Fibroblast of the conjunctiva (primary cell): Measurements from ENCODE around the gene CDRT15.
"Not testable (repeated sequence)": the region's sequence is repeated elsewhere in the genome, so short reads cannot be mapped to it uniquely, and the experiment has no call there.

Experiments used
- DNase-seq: peaks from one replicate; pipeline ENCODE4 v3.0.0-alpha.2; 2010; ENCODE audit warnings: low read depth

CDRT15 gene

DNA sequence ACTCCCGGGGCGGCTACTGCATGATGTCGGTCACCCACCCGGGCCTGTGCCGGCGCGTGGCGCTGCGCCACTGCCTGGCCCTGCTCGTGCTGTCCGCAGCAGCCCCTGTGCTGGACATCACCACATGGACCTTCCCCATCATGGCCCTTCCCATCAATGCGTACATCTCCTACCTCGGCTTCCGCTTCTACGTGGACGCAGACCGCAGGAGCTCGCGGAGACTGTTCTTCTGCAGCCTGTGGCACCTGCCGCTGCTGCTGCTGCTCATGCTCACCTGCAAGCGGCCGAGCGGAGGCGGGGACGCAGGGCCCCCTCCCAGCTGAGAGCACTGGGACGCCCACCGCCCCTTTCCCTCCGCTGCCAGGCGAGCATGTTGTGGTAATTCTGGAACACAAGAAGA, 29.8 kb downstream of the CDRT15 start:
- no peak for DNase-seq

DNA sequence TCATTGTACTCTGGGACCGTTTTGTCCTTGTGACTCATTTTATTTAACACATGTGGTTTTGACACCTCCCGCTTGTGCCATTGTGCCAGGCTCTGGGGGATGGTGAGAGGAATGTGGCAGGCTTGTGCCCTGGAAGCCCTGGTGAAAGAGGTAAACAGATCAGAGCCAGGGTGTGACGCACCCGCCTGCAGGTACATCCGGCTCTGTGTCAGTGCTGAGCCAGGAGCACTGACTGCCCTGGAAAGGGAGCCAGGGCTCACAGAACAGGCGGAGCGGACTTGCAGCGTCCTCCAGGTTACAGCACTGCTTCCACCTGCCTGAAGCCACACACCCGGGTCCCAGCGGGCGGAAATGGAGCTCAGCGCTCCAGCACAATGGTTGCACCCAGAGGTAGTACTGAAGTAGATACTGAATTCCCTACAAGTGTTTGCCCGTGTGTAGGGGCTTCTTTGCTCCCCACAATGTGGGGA, 30.6 kb downstream of the CDRT15 start:
- no peak for DNase-seq

DNA sequence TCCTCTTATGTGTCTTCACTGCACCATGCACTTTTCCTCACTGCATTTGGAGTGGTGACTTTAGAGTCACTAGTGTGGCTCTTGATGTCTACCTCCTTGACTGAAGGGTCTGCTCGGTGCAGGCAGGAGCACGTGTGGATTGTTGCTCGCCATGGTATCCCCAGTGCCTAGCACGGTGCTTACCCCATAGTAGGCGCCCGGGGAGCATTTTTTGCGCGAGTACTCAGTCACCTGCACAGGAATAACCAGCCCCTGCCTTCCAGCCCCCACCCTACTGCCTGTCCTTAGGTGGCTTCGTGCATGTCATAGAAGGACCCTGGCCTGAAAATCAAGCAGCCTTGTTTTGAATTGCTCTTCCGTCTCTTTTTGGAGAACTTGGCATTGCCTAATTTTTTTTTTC, 31.3 kb downstream of the CDRT15 start:
- DNase-seq: no peak

DNA sequence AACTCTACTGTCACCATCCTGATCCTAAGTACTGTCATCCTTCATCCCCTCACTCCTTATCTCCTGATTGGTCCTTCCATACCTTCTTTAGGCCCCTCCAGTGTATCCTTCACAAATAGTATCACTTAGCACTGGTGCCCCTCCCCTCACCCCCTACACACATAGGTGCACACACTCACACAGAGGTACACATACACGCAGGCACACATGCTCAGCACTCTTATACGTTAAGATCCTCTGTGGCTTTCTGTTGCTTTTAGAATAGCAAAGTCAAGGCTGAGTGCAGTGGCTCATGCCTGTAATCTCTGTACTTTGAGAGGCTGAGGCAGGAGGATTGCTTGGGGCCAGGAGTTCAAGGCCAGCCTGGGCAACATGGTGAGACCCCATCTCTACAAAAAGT, 32.1 kb downstream of the CDRT15 start:
- DNase-seq: no peak

DNA sequence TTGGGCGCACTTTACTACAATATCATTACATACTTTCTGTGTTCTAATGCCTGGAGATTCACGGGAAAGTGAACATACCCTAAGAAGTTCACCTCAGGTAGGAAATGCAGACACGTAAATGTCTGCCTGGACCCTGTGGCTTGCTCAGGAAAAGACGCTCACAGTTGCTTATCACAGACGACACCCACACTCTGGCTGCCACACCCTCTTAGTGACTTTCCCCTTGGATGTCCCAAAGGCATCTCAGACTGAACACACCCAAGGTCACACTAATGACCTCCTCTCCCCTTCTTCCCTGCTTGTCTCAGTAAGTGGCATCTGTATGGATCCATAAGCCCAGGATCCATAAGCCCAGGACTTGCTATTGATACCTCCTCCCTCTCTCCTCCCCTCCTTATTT, 32.6 kb downstream of the CDRT15 start:
- DNase-seq: no peak

DNA sequence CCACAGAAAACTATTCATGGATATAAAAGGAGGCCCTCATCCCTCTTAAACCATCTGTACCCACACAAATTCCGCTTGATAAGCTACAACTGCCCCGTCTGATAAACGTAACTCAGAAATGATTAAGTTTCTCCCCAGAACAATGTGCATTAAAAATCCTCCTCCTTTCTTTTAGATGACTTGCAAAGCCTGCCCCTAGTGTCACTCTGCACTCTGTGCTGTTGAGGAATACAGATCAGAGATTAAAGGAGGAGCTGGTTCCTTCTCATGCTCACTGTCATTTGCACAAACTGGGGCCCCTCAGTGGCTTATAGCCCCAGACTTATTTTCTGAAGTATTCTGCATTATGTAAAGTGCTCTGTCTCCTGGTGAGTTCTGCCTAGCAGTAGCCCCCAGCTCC, 33.3 kb downstream of the CDRT15 start:
- DNase-seq: no peak

DNA sequence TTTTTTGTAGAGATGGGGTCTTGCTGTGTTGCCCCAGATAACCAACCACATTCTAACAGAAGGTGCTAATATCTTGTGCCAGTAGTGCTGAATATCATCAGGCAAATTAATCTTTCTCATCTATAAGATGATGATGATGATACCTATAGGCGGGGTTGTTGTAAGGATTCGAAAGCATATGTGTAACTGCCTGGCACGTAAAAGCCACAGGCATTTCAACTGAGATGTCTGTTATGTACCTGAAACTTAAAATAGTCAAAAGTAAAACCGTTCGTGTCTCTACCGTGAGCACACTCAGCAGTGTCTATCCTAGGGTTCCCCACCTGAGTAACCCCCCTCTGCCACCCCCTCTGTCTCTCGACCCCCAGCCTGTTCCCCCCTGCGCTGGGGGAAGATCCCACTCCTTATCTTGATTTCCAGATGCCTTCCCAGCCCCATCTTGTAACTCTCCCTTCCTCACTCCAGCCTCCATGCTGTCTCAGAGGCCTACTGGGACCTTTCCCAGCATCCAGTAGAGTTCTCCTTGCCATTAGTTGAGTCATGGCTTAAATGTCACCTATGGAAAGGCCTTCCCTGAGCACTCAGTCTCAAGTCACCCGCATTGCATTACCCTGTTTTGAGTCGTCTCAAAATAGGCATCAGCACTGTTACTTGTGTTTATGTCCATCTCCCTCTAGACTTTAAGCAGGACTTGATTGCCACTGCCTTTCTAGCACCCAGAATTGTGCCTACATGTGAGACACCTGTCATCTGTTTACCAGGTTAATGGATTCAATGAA, 34.1 kb downstream of the CDRT15 start:
- DNase-seq: no peak

DNA sequence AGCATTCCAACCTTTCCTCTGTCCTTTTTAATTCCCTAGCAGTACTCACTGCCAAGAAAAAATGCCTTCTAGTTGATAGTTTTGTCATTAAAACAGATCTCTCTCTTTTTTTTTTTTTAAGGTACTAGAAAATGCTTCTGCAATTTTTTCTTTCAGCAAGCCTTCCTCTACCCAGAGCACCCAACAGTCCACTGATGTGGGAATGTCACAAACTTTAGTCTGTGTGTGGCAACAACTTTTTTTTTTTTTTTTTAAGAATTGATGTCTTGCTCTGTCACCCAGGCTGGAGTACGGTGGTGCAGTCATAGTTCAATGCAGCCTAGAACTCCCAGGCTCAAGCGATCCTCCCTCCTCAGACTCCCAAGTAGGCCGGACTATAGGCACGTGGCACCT, 34.7 kb downstream of the CDRT15 start:
- DNase-seq: no peak

DNA sequence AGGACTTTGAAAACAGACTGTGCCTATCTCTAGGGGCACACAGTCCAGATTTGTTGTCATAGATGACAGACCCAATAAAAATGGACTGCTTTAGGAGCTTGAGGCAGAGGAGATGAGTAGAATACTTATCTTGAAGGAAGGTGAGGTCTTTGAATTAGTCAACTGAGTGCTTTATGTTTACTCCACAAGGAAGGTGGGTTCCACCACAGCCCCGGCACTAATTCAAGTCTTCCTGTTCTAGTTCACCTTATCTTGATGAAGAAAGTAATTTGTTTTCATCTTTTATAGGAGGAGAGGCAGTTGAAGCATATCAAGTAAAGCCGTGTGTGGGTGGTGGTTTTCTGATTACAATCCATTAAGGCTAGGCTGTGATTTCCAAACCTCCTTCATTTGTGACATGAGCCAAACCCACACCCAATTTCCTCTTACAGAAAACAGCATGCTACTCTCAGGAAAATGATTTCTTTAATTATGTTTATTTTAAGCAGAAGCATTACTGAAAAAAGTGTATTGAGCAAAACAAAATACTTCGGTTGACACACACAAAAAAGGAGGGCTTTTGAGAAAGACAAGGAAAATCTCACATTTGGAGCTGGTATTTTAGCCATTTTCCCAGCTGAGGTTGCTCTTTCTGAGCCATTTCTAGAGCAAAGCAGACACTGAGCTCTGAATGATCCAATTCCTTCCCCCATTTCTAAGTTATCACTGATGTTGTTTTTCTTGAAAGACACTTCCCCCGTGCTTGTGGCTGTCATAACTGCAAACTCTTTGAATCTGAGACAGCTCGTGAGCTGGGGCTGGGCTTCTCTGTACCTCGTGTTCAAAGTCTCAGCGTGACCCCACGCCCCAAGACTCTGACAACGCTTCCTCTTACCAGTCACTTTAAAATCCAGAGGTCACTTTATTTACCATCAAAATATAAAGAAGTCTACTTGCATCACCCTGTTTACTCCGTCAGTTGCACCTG, 35.4 kb downstream of the CDRT15 start:
- no peak for DNase-seq

DNA sequence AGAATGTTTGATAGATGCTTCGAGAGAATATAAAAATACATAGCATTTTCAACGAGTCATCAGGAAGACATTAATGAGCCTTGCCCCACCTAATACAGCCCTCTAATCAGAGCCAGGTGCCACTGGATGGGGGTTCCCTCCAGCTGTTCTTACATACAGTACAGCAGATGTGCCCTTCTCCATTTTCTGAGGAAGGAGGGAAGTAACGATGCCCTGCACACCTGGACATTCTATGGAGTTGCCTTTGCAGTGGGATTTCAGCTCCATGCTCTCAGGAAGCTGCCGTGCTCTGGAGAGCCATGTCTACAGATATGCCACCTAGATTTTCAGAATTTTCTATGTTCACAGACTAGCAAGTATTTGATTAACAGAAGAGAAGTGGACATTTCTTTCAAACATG, 36.3 kb downstream of the CDRT15 start:
- no peak for DNase-seq

DNA sequence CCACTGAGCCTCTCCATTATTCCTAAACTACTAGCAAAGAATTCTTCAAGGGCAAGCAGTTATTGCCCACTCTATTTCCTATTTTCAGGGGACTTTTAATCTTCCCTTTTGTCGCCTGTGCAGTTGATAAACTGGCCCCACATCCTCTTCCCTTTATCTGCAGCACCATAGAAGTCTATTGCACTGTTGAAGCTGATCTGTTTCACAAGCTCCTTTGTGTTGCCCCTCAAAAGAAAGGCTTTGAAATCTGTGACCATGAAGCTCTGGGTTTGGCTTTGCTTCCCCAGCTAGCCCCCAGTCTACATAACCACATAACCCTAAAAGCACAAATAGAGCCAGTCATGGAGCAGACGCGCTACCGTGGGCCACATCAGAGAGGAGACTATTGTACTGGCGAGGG, 37.1 kb downstream of the CDRT15 start:
- DNase-seq: no peak

DNA sequence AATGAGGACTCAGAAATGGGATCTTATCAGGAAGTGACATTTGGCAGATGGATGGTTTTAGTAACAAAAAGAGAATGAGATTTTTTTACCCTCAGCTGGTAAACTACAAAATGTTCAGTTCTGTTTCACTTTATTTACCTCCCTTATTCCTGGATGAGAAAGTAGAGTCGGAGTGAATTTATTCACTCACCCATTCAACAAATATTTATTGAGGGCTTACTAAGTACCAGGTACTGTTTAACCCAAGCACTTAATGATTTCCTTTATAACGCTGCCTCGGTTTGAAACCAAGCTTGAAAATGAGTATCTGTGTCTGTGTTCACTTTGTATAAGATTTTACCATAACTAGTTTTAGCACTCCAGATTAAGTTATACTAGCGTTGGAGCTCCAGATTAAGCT, 38.1 kb downstream of the CDRT15 start:
- DNase-seq: no peak

DNA sequence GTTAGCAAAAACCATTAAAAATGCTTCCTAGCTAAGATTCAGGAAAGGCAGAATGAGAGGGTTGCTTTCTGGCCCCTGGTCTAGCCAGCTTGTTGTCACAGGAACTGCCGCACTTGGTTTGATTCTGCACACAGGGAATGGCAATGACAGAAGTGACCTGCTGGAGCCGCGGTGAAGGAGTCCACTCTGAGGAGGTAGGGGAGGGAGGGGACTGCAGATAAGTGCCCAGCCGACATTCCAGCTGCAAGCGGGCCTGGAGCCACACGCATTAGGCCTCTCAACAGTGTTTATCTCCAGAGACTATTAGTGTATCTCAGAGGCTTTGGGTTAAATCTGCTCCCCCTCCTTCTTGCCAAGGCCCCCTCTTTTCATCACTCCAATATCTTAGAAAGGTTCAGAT, 38.6 kb downstream of the CDRT15 start:
- no peak for DNase-seq

DNA sequence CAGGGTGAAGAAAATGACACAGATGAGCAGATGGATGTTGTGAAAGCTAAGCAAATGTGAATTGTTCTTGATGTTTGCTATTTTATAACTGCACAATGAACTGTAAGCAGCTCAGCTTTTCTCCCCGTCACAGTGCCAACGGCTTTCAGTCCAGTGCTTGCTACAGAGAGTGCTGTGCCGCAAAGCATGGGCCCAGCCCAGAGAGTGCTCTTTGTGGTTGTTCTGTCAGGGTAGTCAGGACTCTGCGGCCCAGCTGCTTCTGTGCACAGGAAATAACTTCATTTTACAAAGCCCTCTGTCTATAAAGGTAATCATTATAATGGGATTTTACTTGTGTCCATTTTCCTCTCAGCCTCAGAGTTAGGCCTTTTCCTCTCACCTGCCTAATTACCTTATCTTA, 39.1 kb downstream of the CDRT15 start:
- DNase-seq: no peak

DNA sequence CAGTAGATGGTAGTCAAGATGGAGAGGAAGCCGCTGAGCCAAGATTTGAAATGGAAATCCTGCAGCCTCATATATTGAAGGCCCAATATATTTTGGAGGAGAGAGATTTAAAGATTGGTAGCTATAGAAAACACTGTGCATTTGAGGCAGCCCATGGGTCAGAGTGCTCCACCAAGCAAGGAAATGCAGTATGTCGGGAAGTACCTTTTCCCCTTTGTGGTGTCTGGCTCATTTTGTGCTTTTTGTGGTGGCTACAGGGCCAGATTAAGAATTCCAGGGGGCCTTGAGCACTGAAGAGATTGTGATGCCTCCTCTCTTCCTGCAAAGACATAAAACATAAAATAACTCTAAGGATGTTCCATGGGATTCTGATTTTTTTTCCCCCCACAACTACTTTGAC, 39.6 kb downstream of the CDRT15 start:
- no peak for DNase-seq

DNA sequence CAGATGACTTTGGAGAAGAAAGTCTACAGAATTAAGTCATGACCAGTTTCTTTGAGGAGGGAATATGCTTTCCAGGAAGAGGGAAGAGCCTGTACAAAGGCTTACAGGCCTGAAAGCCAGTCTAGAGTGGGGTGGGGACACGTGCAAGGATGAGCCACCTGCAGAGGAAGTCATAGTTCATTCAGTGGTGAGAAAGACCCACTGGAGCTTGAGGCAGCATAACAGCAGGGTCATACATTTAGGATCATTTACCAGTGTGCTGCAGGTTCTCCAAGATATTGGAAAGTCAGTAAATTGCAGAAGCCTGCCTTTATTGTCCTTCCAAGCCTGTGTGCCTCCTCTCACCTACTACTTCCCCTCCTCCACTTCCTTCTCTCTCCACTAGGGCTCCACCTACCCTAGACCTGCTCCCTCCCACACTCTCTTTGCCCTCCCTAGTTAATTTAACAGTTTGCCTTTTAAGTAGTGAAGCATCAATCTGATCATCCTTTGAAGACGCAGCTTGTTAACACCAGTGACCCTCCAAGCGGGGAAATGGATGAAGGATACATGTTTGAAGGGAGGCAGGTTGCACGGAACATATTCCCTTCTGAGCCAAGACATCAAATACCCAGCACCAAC, 40.2 kb downstream of the CDRT15 start:
- DNase-seq: no peak

DNA sequence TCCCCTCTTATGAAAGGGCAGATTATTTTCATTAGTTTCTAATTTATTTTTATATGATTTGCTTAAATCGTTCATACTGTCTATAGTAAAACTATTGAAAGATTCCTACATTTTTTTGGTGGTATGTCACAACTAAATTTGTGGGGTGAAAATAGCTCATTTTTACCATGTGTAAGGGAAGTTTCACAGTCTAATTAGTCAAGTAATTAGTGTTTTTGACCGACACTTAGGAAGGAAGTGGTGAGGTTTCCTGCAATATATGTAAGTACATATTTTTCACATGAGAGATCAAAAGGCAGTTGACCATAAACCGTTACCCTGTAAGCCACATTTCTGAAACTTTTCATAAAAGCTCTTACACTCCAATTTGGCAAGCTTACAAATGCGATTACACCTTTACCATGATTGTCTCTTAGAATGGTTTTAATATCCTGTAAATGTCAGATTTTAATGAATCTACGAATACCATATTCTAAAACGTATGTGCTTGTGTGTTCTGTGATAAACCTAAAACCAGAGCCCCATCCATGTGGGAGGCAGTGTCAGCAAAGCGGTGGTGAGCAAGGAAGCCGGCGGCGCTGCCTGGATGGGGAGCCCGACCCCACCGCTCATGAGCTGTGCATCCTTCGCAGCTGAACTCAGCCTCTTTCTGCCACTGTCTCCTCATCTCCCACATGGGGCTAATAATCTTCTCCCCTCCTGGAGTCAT, 43.9 kb downstream of the CDRT15 start:
- DNase-seq: not testable (repeated sequence)

DNA sequence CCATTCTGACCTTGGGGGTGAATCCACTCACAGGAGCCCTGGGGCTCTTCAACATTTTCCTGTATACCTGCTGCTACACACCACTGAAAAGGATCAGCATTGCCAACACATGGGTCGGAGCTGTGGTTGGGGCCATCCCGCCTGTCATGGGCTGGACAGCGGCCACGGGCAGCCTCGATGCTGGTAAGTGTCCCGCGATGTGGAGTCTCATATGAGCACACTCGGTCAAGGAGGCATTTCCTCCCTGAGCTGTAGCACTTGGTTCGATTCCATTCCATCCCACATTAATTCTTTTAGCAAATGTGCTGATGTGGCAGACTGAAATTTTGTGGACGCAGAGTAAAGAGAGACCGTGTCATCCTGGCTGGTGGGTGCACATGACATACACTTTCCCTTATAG, 44.6 kb downstream of the CDRT15 start:
- not testable (repeated sequence) for DNase-seq

DNA sequence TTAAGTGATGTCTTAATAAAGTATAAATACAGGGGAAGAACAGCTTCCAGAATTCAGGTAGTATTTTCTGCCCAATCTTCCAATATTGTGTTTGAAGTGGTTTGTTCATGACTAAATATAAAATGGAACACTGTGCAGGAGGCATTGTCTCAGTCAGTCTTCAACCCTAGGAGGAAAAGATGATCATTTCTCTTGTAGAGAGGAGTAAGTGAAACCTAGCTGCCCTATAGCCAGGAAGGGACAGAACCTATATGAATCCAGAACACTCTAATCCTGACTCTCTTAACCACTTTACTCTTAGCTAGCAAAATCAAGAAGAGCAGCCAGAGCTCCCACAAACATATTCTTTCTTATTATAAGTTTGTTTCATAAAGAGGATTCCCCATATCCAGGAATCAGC, 45.2 kb downstream of the CDRT15 start:
- DNase-seq: not testable (repeated sequence)

DNA sequence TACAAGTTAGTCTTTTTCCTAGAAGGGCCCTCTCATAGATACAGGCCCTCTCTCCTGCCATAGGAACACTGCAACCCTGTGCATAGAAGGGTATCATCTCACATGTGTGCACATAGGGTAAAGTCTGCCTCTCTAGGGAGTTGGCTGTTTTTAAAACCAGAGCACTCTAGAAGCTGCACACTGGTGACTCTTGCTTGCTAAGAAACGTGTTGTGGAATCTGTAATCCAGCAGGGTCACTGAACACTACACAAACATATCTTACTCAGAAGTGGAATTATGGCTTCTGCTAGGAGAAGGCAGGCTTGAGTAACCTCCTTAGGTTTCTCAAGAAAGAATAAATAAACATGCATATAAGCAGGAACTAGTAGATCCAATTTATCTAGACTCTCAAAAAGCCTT, 45.9 kb downstream of the CDRT15 start:
- DNase-seq: not testable (repeated sequence)

DNA sequence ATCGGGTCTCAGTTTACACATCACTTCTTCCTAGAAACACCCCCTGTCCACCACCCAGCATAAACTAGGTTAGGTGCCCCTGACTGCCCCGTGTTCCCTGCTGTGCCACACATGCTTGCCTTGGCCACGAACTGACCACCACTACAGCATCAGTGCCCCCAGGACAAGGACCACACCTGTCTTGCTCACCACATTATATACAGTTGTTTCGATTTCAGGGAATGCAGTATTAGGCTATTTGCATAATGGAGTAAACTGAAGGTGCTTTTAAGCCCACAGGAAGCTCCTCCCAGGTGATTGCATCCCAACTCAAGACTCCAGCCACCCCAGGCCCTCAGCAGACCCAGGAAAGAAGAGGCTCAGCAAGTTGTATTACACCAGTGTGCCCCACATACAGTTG, 50.2 kb downstream of the CDRT15 start:
- DNase-seq: not testable (repeated sequence)
